ENCODE data around the gene DDX1.

DDX1 gene

DNA sequence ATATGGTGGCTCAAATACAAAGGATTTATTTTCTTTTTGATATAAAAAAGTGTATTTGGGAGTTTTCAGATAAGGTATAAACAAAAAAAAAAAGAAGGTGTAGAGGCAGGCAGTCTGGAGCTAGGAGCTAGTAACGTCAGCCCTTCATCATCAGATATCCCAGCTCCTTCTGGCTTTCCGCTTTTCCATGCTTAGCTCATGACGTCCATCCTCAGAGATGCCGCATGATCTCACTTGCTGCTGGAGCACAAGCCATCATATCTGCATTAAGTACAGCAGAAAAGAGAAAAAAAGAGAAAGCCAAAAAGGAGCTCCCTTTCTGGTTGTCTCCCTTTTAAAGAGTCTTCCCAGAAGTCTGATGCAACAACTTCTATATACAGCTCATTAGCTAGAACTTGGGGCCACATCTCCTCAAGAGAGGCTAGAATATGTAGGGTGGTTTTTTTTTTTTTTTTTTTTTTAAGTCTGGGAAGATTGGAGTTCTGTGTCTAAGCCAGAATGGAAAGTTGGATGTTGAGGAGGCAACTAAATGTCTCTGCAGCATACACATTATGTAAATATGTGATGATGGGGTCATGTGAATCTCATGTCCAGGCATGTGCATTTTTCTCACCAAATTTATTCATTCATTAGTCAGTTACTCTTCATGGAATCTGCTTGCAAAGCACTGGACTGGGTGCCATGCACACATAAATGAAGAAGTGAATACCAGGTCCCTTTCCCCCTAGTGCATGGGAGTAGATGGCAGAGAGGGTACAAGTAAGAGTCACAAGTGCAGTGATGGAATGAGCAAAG lies 52.3 kb downstream of the DDX1 start:
- Histone ChIP-seq H3K4me3 (ENCODE audit: low read depth in 1 of 2, low read length in 2 of 2) (no peak overlapping the region), H3K36me3 (ENCODE audit: control insufficient read depth in 1 of 2, insufficient read depth in 2 of 2, low read length in 2 of 2) (peaks cover 0 to 6% of the 10 kb centered on the region in 2 donors), H3K4me1 (ENCODE audit: control insufficient read depth in 1 of 2, insufficient read depth in 2 of 2, low read length in 2 of 2) (peaks cover 0 to 7% of the 10 kb centered on the region in 2 donors), H3K27ac (ENCODE audit: low read length) (no peak overlapping the region), H3K9me3 (ENCODE audit: control insufficient read depth in 1 of 2, low read length in 2 of 2) (no peaks in the 10 kb centered on the region), H3K27me3 (ENCODE audit: low read depth, low read length) (no peaks in the 10 kb centered on the region)

DNA sequence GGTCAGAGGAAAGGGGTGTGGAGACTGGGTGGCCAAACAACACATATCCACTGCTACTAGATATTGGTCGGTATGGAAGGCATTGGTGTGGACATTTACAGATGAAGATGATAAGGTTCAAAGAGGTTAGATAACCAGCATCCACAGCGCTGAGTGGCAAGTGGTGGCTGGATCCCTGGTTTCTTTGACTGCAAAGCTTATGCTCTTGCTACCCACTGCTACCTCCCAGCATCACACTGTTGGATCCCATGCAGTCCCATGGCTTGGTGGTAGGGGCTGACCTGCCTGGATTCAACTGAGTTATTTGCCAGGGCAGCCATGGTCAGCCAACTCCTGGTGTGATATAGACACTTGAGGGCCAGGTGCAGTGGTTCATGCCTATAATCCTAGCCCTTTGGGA lies 53.6 kb downstream of the DDX1 start:
- H3K4me1 ChIP-seq (ENCODE audit: control insufficient read depth in 1 of 2, insufficient read depth in 2 of 2, low read length in 2 of 2), result peaks cover 0 to 1% of the 10 kb centered on the region in 2 donors
- no peaks in the 10 kb centered on the region for H3K27me3 ChIP-seq (ENCODE audit: low read depth, low read length)
- H3K9me3 ChIP-seq (ENCODE audit: control insufficient read depth in 1 of 2, low read length in 2 of 2), result no peaks in the 10 kb centered on the region
- no peak overlapping the region for H3K27ac ChIP-seq (ENCODE audit: low read length)
- peaks cover 0 to 6% of the 10 kb centered on the region in 2 donors for H3K36me3 ChIP-seq (ENCODE audit: control insufficient read depth in 1 of 2, insufficient read depth in 2 of 2, low read length in 2 of 2)
- no peak overlapping the region for H3K4me3 ChIP-seq (ENCODE audit: low read depth in 1 of 2, low read length in 2 of 2)

DNA sequence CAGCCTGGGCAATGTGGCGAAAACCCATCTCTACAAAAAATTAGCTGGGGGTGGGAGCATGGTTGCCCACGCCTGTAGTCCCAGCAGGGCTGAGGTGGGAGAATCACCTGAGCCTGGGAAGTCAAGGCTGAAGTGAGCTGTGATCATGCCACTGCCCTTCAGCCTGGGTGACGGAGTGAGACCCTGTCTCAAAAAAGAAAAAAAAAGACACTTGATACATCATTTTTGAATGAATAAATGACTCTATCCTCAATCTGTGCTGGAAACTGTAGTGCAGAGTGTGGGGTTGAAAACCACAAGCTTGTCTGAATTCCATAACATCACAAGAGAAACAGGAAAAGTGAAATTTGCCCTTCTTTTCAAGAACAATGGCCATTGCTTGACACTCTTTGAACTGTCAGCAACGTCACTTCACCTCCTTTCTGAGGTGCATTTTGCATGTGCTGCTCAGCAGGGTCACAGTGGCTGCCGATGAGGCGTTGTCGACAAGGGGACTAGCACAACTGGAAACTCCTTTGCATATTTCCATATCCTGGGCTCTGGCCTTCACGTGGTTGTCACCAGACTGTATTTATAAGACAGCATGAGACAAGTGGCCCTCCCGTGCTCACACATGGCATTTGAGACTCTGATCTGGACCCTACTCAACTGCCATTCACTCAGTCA lies 54.2 kb downstream of the DDX1 start:
- Histone ChIP-seq H3K27me3 (ENCODE audit: low read depth, low read length) (no peaks in the 10 kb centered on the region), H3K9me3 (ENCODE audit: control insufficient read depth in 1 of 2, low read length in 2 of 2) (no peaks in the 10 kb centered on the region), H3K36me3 (ENCODE audit: control insufficient read depth in 1 of 2, insufficient read depth in 2 of 2, low read length in 2 of 2) (peaks cover 0 to 6% of the 10 kb centered on the region in 2 donors), H3K27ac (ENCODE audit: low read length) (no peak overlapping the region), H3K4me1 (ENCODE audit: control insufficient read depth in 1 of 2, insufficient read depth in 2 of 2, low read length in 2 of 2) (no peaks in the 10 kb centered on the region), H3K4me3 (ENCODE audit: low read depth in 1 of 2, low read length in 2 of 2) (no peak overlapping the region)

DNA sequence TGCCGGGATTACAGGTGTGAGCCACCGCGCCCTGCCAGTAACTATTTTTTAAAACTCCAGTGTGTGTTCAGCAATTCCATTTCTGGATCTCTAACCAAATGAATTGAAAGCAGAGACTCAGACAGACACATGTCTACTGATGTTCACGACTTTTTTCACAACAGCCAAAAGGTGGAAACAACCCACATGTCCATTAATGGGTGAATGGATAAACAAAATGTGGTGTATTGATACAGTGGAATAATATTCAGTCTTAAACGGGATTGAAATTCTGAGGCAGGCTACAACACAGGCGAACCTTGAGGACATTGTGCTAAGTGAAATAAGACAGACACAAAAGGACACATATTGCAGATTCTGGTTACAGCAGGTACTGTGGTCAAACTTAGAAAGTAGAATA lies 55.0 kb downstream of the DDX1 start:
- Histone ChIP-seq H3K9me3 (ENCODE audit: control insufficient read depth in 1 of 2, low read length in 2 of 2) (no peaks in the 10 kb centered on the region), H3K36me3 (ENCODE audit: control insufficient read depth in 1 of 2, insufficient read depth in 2 of 2, low read length in 2 of 2) (no peaks in the 10 kb centered on the region), H3K4me1 (ENCODE audit: control insufficient read depth in 1 of 2, insufficient read depth in 2 of 2, low read length in 2 of 2) (no peaks in the 10 kb centered on the region), H3K27ac (ENCODE audit: low read length) (no peak overlapping the region), H3K27me3 (ENCODE audit: low read depth, low read length) (no peaks in the 10 kb centered on the region), H3K4me3 (ENCODE audit: low read depth in 1 of 2, low read length in 2 of 2) (no peak overlapping the region)

DNA sequence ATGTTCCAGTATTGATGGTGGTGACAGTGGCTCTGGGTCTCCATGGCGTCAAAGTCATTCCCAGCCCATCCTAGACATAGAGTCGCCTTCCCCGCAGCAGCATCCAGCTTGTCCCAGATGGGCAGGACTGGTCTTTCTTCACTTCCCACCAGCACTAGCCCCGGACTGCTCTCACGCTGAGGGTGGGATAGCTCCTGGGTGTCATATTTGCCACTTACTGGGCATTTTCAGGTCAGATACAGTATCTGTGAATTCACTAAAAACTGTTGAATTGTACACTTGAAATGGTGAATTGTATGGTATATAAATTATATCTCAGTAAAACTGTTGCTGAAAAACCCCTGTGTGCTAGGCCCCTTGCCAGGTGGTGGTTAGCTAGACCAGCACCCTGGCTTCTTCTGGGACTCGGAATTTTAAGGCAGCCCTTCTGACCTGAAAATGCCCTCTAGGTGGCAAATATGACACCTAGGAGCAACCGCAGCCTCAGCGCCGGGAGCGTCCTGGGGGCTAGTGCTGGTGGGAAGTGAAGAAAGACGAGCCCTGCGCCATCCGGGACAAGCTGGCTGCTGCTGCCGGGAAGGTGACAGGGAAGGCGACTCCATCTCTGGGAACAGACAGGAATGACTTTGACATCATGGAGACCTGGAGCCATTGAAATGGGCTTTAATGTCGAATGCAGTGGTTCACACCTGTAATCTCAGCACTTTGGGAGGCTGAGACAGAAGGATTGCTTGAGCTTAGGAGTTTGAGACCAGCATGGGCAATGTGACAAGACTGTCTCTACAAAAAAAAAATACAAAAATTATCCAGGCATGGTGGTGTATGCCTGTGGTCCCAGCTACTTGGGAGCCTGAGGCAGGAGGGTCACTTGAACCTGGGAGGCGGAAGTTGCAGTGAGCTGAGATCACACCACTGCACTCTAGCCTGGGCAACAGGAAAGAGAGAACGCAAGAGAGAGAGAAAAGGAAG lies 56.2 kb downstream of the DDX1 start:
- H3K27me3 ChIP-seq (ENCODE audit: low read depth, low read length), result no peaks in the 10 kb centered on the region
- H3K4me1 ChIP-seq (ENCODE audit: control insufficient read depth in 1 of 2, insufficient read depth in 2 of 2, low read length in 2 of 2), result no peaks in the 10 kb centered on the region
- H3K4me3 ChIP-seq (ENCODE audit: low read depth in 1 of 2, low read length in 2 of 2), result no peak overlapping the region
- H3K27ac ChIP-seq (ENCODE audit: low read length), result no peak overlapping the region
- no peaks in the 10 kb centered on the region for H3K36me3 ChIP-seq (ENCODE audit: control insufficient read depth in 1 of 2, insufficient read depth in 2 of 2, low read length in 2 of 2)
- H3K9me3 ChIP-seq (ENCODE audit: control insufficient read depth in 1 of 2, low read length in 2 of 2), result no peaks in the 10 kb centered on the region

DNA sequence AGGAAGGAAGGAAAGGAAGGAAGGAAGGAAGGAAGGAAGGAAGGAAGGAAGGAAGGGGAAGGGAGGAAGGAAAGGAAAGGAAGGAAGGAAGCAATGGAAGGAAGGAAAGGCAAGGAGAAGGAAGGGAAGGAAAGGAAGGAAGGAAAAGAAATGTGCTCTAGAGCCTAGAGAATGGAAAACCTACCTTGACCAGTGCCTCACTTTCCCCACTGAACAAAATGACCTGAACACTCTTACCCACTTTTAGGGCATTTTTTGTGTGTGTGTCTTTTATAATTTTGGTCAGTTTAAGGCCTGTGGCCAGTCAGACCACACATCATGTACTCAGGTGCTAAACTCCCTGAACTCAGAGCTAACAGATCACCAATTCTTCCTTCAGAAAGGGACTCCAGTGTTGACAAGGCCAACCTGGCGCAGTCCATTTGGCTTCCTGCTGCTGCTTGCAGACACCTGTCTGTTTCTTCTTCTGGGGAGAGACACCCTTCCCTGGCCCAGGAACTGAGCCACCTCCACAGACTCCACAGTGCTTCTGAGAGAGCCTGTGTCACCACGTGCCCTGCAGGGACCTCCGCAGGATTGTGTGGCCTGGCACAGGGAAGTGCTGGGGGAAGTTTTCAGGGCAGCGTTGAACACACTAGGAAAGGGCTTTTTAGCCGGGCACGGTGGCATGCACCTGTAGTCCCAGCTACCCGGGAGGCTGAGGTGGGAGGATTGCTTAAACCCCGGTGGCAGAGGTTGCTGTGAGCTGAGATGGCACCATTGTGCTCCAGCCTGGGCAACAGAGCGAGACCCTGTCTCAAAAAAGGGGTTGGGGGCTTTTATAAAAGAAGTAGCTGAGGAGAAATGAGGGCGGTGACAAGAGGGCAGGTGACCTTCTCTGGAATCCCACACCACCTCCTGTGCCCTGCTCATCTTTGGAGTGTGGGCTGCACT lies 57.2 kb downstream of the DDX1 start:
- Histone ChIP-seq H3K27ac (ENCODE audit: low read length) (no peak overlapping the region), H3K36me3 (ENCODE audit: control insufficient read depth in 1 of 2, insufficient read depth in 2 of 2, low read length in 2 of 2) (no peaks in the 10 kb centered on the region), H3K27me3 (ENCODE audit: low read depth, low read length) (no peaks in the 10 kb centered on the region), H3K4me1 (ENCODE audit: control insufficient read depth in 1 of 2, insufficient read depth in 2 of 2, low read length in 2 of 2) (no peaks in the 10 kb centered on the region), H3K9me3 (ENCODE audit: control insufficient read depth in 1 of 2, low read length in 2 of 2) (no peaks in the 10 kb centered on the region), H3K4me3 (ENCODE audit: low read depth in 1 of 2, low read length in 2 of 2) (no peak overlapping the region)

DNA sequence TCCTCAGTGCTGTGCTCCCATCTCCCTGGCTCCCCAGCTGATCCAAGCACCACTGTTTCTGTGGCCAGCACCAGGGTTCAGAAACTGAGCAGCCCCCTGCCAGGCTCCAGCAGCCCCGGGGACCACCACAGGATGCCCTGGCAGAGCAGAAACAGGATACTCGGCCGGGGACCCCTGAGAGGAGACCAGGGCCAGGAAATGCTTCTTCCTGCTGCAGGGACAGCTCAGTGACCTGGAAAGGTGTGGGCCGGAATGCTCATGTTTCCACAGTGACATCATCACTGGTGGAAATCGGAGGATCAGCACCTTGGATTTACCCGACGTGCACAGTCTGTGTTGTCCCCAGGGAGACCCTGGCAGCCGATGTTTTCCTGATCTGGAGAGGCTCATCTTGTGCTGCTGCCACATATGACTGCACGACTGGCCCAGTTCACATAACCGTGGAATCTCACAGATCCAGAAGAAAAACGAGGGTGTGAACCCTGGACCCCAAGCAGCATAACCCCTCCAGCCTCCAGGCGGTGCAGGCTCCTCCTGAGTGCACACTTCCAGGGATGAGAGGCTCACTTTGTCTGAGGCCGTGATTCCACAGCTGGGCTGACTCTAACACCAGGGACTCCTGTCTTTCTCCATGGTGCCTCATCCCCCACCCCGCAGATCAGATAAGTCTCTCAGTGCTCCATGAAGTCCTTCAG lies 58.0 kb downstream of the DDX1 start:
- no peaks in the 10 kb centered on the region for H3K9me3 ChIP-seq (ENCODE audit: control insufficient read depth in 1 of 2, low read length in 2 of 2)
- no peak overlapping the region for H3K4me3 ChIP-seq (ENCODE audit: low read depth in 1 of 2, low read length in 2 of 2)
- no peaks in the 10 kb centered on the region for H3K27me3 ChIP-seq (ENCODE audit: low read depth, low read length)
- H3K4me1 ChIP-seq (ENCODE audit: control insufficient read depth in 1 of 2, insufficient read depth in 2 of 2, low read length in 2 of 2), result no peaks in the 10 kb centered on the region
- H3K27ac ChIP-seq (ENCODE audit: low read length), result no peak overlapping the region
- no peaks in the 10 kb centered on the region for H3K36me3 ChIP-seq (ENCODE audit: control insufficient read depth in 1 of 2, insufficient read depth in 2 of 2, low read length in 2 of 2)

DNA sequence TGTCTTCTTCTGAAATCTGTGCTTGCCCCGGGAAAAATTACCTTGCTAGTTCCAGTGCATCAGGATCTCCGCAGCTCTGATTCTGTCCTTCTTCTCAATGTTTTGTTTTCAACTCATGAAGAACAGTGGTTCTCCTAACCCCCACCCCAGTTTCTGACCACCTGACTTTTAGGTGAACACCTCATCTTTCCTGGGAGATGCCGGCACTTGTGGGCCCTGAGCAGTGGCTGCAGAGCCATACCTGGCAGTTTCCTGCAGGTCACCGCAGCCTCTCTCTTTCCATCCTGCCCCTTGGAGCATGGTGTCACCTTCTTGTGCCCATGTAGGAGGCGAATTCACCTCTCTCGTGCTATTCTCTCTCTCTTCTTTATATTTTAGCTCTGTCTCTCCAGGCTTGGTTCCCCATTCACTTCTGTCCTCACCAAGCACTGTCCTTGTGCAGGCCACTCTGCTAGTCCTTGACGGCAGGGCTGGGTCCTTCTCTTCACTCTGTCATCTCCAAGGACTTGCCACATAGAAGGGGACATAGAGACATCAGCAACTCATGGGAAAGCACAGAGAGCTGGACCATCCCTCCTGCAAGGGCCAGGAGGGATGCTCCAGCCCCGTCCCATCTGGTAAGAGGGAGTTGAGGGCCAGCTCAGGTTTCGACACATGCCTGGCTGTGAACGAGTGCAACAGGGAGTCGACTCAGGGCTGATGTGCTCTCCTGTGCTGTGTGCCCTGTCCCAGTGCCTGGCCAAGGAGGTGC lies 59.1 kb downstream of the DDX1 start:
- Histone ChIP-seq H3K36me3 (ENCODE audit: control insufficient read depth in 1 of 2, insufficient read depth in 2 of 2, low read length in 2 of 2) (no peaks in the 10 kb centered on the region), H3K27me3 (ENCODE audit: low read depth, low read length) (no peaks in the 10 kb centered on the region), H3K27ac (ENCODE audit: low read length) (no peak overlapping the region), H3K9me3 (ENCODE audit: control insufficient read depth in 1 of 2, low read length in 2 of 2) (no peaks in the 10 kb centered on the region), H3K4me1 (ENCODE audit: control insufficient read depth in 1 of 2, insufficient read depth in 2 of 2, low read length in 2 of 2) (no peaks in the 10 kb centered on the region), H3K4me3 (ENCODE audit: low read depth in 1 of 2, low read length in 2 of 2) (no peak overlapping the region)

DNA sequence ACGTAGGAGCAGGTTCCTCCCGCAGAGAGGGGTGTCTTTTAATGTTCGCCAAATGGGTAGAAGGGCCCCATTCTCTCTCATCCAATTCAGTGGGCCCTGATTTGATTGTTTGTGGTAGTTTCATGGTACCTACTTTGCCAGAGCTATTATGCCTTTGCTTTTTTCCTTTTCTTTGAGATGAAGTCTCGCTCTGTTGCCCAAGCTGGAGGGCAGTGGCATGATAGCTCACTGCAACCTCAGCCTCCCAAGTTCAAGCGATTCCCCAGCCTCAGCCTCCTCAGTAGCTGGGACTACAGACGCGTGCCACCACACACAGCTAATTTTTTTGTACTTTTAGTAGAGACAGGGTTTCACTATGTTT lies 59.7 kb downstream of the DDX1 start:
- H3K4me3 ChIP-seq (ENCODE audit: low read depth in 1 of 2, low read length in 2 of 2), result no peak overlapping the region
- H3K27ac ChIP-seq (ENCODE audit: low read length), result no peak overlapping the region
- no peaks in the 10 kb centered on the region for H3K4me1 ChIP-seq (ENCODE audit: control insufficient read depth in 1 of 2, insufficient read depth in 2 of 2, low read length in 2 of 2)
- no peaks in the 10 kb centered on the region for H3K9me3 ChIP-seq (ENCODE audit: control insufficient read depth in 1 of 2, low read length in 2 of 2)
- H3K27me3 ChIP-seq (ENCODE audit: low read depth, low read length), result no peaks in the 10 kb centered on the region
- H3K36me3 ChIP-seq (ENCODE audit: control insufficient read depth in 1 of 2, insufficient read depth in 2 of 2, low read length in 2 of 2), result no peaks in the 10 kb centered on the region

DNA sequence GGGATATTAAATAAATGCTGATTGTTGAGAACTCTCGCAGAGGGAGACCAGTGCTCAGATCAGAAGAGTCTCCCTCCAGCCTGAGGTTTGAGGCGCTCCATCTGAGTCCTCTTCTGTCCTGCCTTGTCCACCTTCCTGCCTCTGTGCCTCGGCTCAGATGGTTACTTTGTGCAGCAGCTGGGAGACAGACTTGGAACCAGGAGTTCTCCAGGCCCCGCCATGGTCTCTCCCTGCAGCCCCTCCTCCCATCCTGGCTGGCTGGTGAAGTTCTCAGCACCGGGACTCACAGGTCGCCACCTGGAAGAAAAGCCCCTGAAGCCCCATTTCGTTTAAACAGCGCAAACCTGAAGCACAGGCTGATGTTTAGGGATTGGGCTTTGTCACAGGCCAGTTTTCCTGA lies 60.6 kb downstream of the DDX1 start:
- H3K4me3 ChIP-seq (ENCODE audit: low read depth in 1 of 2, low read length in 2 of 2), result no peak overlapping the region
- no peaks in the 10 kb centered on the region for H3K27me3 ChIP-seq (ENCODE audit: low read depth, low read length)
- H3K4me1 ChIP-seq (ENCODE audit: control insufficient read depth in 1 of 2, insufficient read depth in 2 of 2, low read length in 2 of 2), result no peaks in the 10 kb centered on the region
- H3K9me3 ChIP-seq (ENCODE audit: control insufficient read depth in 1 of 2, low read length in 2 of 2), result no peaks in the 10 kb centered on the region
- no peaks in the 10 kb centered on the region for H3K36me3 ChIP-seq (ENCODE audit: control insufficient read depth in 1 of 2, insufficient read depth in 2 of 2, low read length in 2 of 2)
- no peak overlapping the region for H3K27ac ChIP-seq (ENCODE audit: low read length)
